Measurements from ENCODE around the gene KCNB1. TPM values are rescaled to one million over a fixed set of nuclear protein-coding genes. Genes with fewer than 3 reads are reported as not detected.

The KCNB1 gene
- total and polyA plus RNA-seq, 2 donors (not counting 1 experiment from before 2014, with no cell fraction given), result 0.12 TPM; not detected in 1

DNA sequence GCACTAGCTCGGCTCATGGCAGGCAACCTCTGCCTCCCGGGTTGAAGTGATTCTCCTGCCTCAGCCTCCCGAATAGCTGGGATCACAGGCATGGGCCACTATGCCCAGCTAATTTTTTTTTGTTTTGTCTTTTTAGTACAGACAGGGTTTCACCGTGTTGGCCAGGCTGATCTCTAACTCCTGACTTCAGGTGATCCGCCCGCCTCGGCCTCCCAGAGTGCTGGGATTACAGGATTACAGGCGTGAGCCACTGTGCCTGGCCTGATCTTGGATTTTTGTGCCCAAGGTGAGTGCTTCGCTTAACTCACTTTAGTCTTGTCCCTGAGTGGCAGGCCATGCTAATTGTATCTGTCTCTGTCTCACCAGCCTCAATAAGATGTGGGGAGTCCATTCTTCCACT is 78.6 kb downstream of the KCNB1 start:
- DNase-seq (no peak), ATAC-seq (ENCODE audit: low read depth) (no peak)
- no peak overlapping the region for H3K27ac ChIP-seq (ENCODE audit: low read length in 2 of 2)
- 91% methylated on average over 8 of the region's 9 CpGs for whole genome bisulfite sequencing (ENCODE audit: insufficient coverage)
- no peak overlapping the region for H3K4me2 ChIP-seq (replicated peaks; ENCODE audit: low read depth, low read length, poor library complexity, severe bottlenecking)
- H3K4me3 Mint-ChIP-seq, result no peak overlapping the region
- intact Hi-C loops (cut with micrococcal nuclease), result no loop called here
- H2AFZ ChIP-seq (ENCODE audit: insufficient read depth, low read depth, low read length, poor library complexity, severe bottlenecking), result no peak overlapping the region
- H3K79me2 ChIP-seq (ENCODE audit: control insufficient read depth, insufficient read depth, low read length), result no peaks in the 10 kb centered on the region
- no peak overlapping the region for H3K9ac ChIP-seq (ENCODE audit: low read length)
- ChIA-PET CTCF (no interaction called here), POLR2A (no interaction called here)
- H3K9me3 Mint-ChIP-seq (ENCODE audit: insufficient read depth), result peaks cover 2% of the 10 kb centered on the region
- no peaks in the 10 kb centered on the region for H3K27me3 ChIP-seq (replicated peaks in 1 of 4; ENCODE audit: control extremely low read depth in 1 of 4, control insufficient read depth in 3 of 4, insufficient read depth in 4 of 4, low read length in 3 of 4)
- no peaks in the 10 kb centered on the region for H3K4me1 ChIP-seq (ENCODE audit: control insufficient read depth in 2 of 2, insufficient read depth in 2 of 2, low read length in 2 of 2)
- peaks cover 0 to 3% (median 0%) of the 10 kb centered on the region in 3 donors for H3K9me3 ChIP-seq (ENCODE audit: control extremely low read depth in 1 of 3, control insufficient read depth in 2 of 3, insufficient read depth in 1 of 3, low read length in 2 of 3)
- no peaks in the 10 kb centered on the region for H4K20me1 ChIP-seq (ENCODE audit: control insufficient read depth, insufficient read depth, low read length, poor library complexity, severe bottlenecking)
- no peak overlapping the region for H3K27ac Mint-ChIP-seq
- peaks cover 39% of the 10 kb centered on the region for H3K27me3 Mint-ChIP-seq
- no peaks in the 10 kb centered on the region for H3K36me3 ChIP-seq (replicated peaks in 1 of 2; ENCODE audit: control extremely low read depth in 1 of 2, control insufficient read depth in 1 of 2, extremely low read depth in 1 of 2, insufficient read depth in 2 of 2, low read length in 1 of 2)
- no peak overlapping the region for H3K4me3 ChIP-seq (ENCODE audit: control extremely low read depth in 1 of 5, extremely low read depth in 1 of 5, insufficient read depth in 1 of 5, low read depth in 2 of 5, low read length in 4 of 5)
- no peaks in the 10 kb centered on the region for H3K4me1 Mint-ChIP-seq
- TF ChIP-seq, protein P1, sequence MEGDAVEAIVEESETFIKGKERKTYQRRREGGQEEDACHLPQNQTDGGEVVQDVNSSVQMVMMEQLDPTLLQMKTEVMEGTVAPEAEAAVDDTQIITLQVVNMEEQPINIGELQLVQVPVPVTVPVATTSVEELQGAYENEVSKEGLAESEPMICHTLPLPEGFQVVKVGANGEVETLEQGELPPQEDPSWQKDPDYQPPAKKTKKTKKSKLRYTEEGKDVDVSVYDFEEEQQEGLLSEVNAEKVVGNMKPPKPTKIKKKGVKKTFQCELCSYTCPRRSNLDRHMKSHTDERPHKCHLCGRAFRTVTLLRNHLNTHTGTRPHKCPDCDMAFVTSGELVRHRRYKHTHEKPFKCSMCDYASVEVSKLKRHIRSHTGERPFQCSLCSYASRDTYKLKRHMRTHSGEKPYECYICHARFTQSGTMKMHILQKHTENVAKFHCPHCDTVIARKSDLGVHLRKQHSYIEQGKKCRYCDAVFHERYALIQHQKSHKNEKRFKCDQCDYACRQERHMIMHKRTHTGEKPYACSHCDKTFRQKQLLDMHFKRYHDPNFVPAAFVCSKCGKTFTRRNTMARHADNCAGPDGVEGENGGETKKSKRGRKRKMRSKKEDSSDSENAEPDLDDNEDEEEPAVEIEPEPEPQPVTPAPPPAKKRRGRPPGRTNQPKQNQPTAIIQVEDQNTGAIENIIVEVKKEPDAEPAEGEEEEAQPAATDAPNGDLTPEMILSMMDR (IDR thresholded peaks at IDR 0.05), result no peak
- no peak for TF ChIP-seq EZH2 (IDR thresholded peaks at IDR 0.05; ENCODE audit: borderline replicate concordance, insufficient read depth, low read depth, low read length, poor library complexity, severe bottlenecking)

DNA sequence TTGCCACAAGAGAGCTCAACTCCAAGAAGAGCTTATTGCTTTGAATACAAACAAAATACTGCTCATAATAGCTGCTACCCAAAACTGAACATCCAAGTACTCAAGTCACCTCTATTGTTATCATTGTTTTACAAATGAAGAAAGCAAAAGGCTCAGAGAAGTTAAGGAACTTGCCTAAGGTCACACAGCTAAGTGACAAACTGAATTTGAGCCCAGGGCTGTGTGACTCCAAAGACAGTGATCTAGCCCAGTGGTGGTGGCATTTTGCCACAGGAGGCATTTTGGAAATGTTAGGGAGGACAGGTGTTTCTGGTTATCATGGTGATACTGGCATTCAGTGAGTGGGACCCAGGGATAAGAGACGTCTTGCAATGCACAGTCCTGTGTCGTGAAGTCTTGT is 79.5 kb downstream of the KCNB1 start:
- ChIA-PET CTCF (no interaction called here), POLR2A (no interaction called here)
- Histone ChIP-seq H3K4me3 (ENCODE audit: control extremely low read depth in 1 of 5, extremely low read depth in 1 of 5, insufficient read depth in 1 of 5, low read depth in 2 of 5, low read length in 4 of 5) (no peak overlapping the region), H3K4me2 (replicated peaks; ENCODE audit: low read depth, low read length, poor library complexity, severe bottlenecking) (no peak overlapping the region), H3K4me1 (ENCODE audit: control insufficient read depth in 2 of 2, insufficient read depth in 2 of 2, low read length in 2 of 2) (no peaks in the 10 kb centered on the region), H3K9me3 (ENCODE audit: control extremely low read depth in 1 of 3, control insufficient read depth in 2 of 3, insufficient read depth in 1 of 3, low read length in 2 of 3) (peaks cover 0 to 5% (median 0%) of the 10 kb centered on the region in 3 donors), H2AFZ (ENCODE audit: insufficient read depth, low read depth, low read length, poor library complexity, severe bottlenecking) (no peak overlapping the region), H3K36me3 (replicated peaks in 1 of 2; ENCODE audit: control extremely low read depth in 1 of 2, control insufficient read depth in 1 of 2, extremely low read depth in 1 of 2, insufficient read depth in 2 of 2, low read length in 1 of 2) (no peaks in the 10 kb centered on the region), H4K20me1 (ENCODE audit: control insufficient read depth, insufficient read depth, low read length, poor library complexity, severe bottlenecking) (no peaks in the 10 kb centered on the region), H3K9ac (ENCODE audit: low read length) (no peak overlapping the region), H3K27ac (ENCODE audit: low read length in 2 of 2) (no peak overlapping the region), H3K27me3 (replicated peaks in 1 of 4; ENCODE audit: control extremely low read depth in 1 of 4, control insufficient read depth in 3 of 4, insufficient read depth in 4 of 4, low read length in 3 of 4) (no peaks in the 10 kb centered on the region), H3K79me2 (ENCODE audit: control insufficient read depth, insufficient read depth, low read length) (no peaks in the 10 kb centered on the region)
- Mint-ChIP-seq H3K27ac (no peak overlapping the region), H3K9me3 (ENCODE audit: insufficient read depth) (peaks cover 2% of the 10 kb centered on the region), H3K4me1 (no peaks in the 10 kb centered on the region), H3K4me3 (no peak overlapping the region), H3K27me3 (peaks cover 38% of the 10 kb centered on the region)
- TF ChIP-seq, protein P1 (IDR thresholded peaks at IDR 0.05), result no peak
- no peak for TF ChIP-seq EZH2 (IDR thresholded peaks at IDR 0.05; ENCODE audit: borderline replicate concordance, insufficient read depth, low read depth, low read length, poor library complexity, severe bottlenecking)
- DNase-seq (no peak), ATAC-seq (ENCODE audit: low read depth) (no peak)
- 100% methylated on average over 2 of the region's 2 CpGs for WGBS (ENCODE audit: insufficient coverage)
- intact Hi-C loops (cut with micrococcal nuclease), result no loop called here

All from B cell (primary cell).